C4-2B (cell line): ENCODE measurements around the gene PARVG.

Experiments
- CTCF ChIP-seq: fragments of 450-650 bp; conservative IDR thresholded peaks from 2 replicates; pipeline ENCODE4 v1.5.1; 2017; ENCODE audit warnings: mild to moderate bottlenecking
- ZFX ChIP-seq: fragments of 450-650 bp; IDR thresholded peaks from 2 replicates; pipeline ENCODE4 v1.6.1; 2017

GRCh38 chr22:44220727-44221680 lies 40.3 kb downstream of the PARVG start:
- TF ChIP-seq CTCF (no peak), ZFX (no peak)
